Testis (tissue), 2 donors: ENCODE measurements around the gene GIPC2.

Source experiments
- CTCF ChIP-seq, 3 experiments: fragments of 450-650 bp in 2 of 3; fragments of 200-600 bp in 1 of 3; sonication (generic) in 1 of 3; IDR thresholded peaks; one replicate each; pipeline ENCODE4 v1.5.1; 2016 to 2019; ENCODE audit warnings: antibody characterized with exemption in 3 of 3, mild to moderate bottlenecking in 2 of 3, moderate library complexity in 1 of 3
- POLR2A ChIP-seq: fragments of 450-650 bp; IDR thresholded peaks from one replicate; pipeline ENCODE4 v1.6.1; 2017; ENCODE audit warnings: antibody characterized with exemption, mild to moderate bottlenecking, moderate library complexity

GRCh38 chr1:78122389-78122788 lies 76.6 kb downstream of the GIPC2 start:
- TF ChIP-seq CTCF (IDR thresholded peaks at IDR 0.05) (no peak), POLR2A (no peak)
